Nephron (organoid): Measurements from ENCODE around the gene PCSK5.

ENCODE experiments used
- H3K27ac Mint-ChIP-seq, 3 experiments: 2 replicates each; pipeline ENCODE4 v1.8.0; 2020; ENCODE audit warnings: mixed read lengths in 3 of 3, mild to moderate bottlenecking in 2 of 3, moderate library complexity in 1 of 3
- H3K27me3 Mint-ChIP-seq: 2 replicates; pipeline ENCODE4 v1.8.0; 2021; ENCODE audit warnings: low read depth, mild to moderate bottlenecking, moderate library complexity, mixed read lengths
- H3K36me3 Mint-ChIP-seq: 2 replicates; pipeline ENCODE4 v1.8.0; 2020; ENCODE audit warnings: low read depth, mixed read lengths
- H3K4me1 Mint-ChIP-seq: 2 replicates; pipeline ENCODE4 v1.8.0; 2020; ENCODE audit warnings: mixed read lengths
- H3K4me3 Mint-ChIP-seq, 3 experiments: 2 replicates each; pipeline ENCODE4 v1.8.0; 2020; ENCODE audit warnings: mild to moderate bottlenecking in 3 of 3, mixed read lengths in 3 of 3, moderate library complexity in 2 of 3
- H3K9me3 Mint-ChIP-seq: 2 replicates; pipeline ENCODE4 v1.8.0; 2020; ENCODE audit warnings: mixed read lengths
- TF ChIP-seq, protein P1 (sequence below), 3 experiments: fragments of 200-600 bp; sonication (generic); IDR thresholded peaks; one replicate each; pipeline ENCODE4 v1.5.0; 2021; ENCODE audit warnings: antibody characterized with exemption in 3 of 3; ENCODE audit not compliant: unreplicated experiment in 3 of 3

The PCSK5 gene

GRCh38 chr9:76194896-76195295, 304.4 kb downstream of the PCSK5 start:
- H3K4me3 Mint-ChIP-seq, result no peak overlapping the region
- H3K27ac Mint-ChIP-seq, result no peak overlapping the region
- peaks cover 5% of the 10 kb centered on the region for H3K4me1 Mint-ChIP-seq
- no peaks in the 10 kb centered on the region for H3K9me3 Mint-ChIP-seq
- TF ChIP-seq, protein P1, sequence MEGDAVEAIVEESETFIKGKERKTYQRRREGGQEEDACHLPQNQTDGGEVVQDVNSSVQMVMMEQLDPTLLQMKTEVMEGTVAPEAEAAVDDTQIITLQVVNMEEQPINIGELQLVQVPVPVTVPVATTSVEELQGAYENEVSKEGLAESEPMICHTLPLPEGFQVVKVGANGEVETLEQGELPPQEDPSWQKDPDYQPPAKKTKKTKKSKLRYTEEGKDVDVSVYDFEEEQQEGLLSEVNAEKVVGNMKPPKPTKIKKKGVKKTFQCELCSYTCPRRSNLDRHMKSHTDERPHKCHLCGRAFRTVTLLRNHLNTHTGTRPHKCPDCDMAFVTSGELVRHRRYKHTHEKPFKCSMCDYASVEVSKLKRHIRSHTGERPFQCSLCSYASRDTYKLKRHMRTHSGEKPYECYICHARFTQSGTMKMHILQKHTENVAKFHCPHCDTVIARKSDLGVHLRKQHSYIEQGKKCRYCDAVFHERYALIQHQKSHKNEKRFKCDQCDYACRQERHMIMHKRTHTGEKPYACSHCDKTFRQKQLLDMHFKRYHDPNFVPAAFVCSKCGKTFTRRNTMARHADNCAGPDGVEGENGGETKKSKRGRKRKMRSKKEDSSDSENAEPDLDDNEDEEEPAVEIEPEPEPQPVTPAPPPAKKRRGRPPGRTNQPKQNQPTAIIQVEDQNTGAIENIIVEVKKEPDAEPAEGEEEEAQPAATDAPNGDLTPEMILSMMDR (IDR thresholded peaks at IDR 0.05; ENCODE audit: unreplicated experiment in 3 of 3), result no peak
- H3K36me3 Mint-ChIP-seq, result peaks cover 35% of the 10 kb centered on the region
- H3K27me3 Mint-ChIP-seq, result no peaks in the 10 kb centered on the region

DNA sequence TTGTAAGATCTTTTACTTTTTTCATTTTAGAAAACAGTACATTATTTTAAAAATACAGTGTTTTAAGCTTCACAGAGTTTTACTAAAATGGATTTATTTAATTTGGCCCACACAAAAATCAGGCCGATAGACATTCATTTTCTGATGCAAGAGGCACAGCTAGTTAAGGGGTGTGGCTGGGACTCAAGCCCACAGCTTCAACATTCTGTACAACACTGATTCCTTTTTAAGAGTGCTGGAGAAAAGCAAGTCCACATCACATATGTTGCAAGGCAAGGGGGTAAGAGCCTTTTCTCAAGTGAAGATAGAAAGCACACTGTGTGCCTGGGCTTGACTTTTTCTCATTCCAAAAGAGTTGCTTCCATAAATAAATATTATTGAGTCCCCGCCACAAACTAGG, 307.9 kb downstream of the PCSK5 start:
- Mint-ChIP-seq H3K9me3 (no peaks in the 10 kb centered on the region), H3K27me3 (no peaks in the 10 kb centered on the region), H3K27ac (no peak overlapping the region), H3K4me3 (no peak overlapping the region), H3K36me3 (peaks cover 10% of the 10 kb centered on the region), H3K4me1 (peaks cover 5% of the 10 kb centered on the region)
- TF ChIP-seq, protein P1 (IDR thresholded peaks at IDR 0.05; ENCODE audit: unreplicated experiment in 3 of 3), result no peak

GRCh38 chr9:76200315-76200714, 309.8 kb downstream of the PCSK5 start:
- no peak overlapping the region for H3K4me3 Mint-ChIP-seq
- H3K4me1 Mint-ChIP-seq, result peaks cover 5% of the 10 kb centered on the region
- no peaks in the 10 kb centered on the region for H3K36me3 Mint-ChIP-seq
- TF ChIP-seq, protein P1 (IDR thresholded peaks at IDR 0.05; ENCODE audit: unreplicated experiment in 3 of 3), result no peak
- no peaks in the 10 kb centered on the region for H3K9me3 Mint-ChIP-seq
- no peak overlapping the region for H3K27ac Mint-ChIP-seq
- H3K27me3 Mint-ChIP-seq, result no peaks in the 10 kb centered on the region

DNA sequence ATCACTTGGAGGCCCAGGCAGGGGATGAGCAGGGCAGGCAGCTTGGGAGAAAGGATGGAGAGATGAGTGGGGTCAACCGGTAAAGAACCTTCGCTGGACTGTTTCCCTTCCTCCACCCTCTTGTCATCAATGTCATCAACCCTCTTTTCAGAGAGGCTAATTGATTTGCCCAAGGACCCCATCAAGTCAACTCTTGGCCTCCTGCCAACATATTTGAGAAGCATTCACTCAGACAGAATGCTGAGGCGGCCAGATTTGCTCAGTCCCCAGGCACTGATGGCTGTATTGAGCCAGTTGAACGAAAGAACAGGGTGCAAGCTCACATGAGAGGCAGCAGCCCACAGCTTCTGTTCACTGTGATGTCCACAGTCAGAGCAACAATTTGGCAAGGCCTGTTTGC, 310.3 kb downstream of the PCSK5 start:
- H3K4me1 Mint-ChIP-seq, result peaks cover 5% of the 10 kb centered on the region
- TF ChIP-seq, protein P1 (IDR thresholded peaks at IDR 0.05; ENCODE audit: unreplicated experiment in 3 of 3), result no peak
- H3K4me3 Mint-ChIP-seq, result no peak overlapping the region
- no peaks in the 10 kb centered on the region for H3K9me3 Mint-ChIP-seq
- H3K27me3 Mint-ChIP-seq, result no peaks in the 10 kb centered on the region
- H3K27ac Mint-ChIP-seq, result no peak overlapping the region
- H3K36me3 Mint-ChIP-seq, result no peaks in the 10 kb centered on the region

DNA sequence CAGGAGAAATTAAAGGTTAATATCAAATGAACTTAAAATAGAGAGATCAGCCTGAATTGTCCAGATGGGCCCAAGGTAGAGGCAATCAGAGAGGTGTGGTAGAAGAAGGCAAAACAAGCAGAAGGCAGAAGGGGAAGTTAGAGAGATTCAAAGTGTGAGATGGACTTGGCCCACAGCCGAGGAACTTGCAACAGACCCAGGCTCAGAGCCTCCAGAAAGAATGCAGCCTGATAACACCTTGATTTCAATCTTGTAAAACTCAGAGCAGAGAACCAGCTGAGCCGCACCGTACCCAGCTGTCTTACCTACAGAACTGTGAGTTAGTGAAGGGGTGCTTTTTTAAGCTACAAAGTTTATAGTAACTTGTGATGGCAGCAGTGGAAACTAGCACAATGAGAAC, 312.9 kb downstream of the PCSK5 start:
- TF ChIP-seq, protein P1 (IDR thresholded peaks at IDR 0.05; ENCODE audit: unreplicated experiment in 3 of 3), result no peak
- no peaks in the 10 kb centered on the region for H3K36me3 Mint-ChIP-seq
- no peak overlapping the region for H3K27ac Mint-ChIP-seq
- H3K4me3 Mint-ChIP-seq, result no peak overlapping the region
- peaks cover 5% of the 10 kb centered on the region for H3K27me3 Mint-ChIP-seq
- H3K9me3 Mint-ChIP-seq, result no peaks in the 10 kb centered on the region
- H3K4me1 Mint-ChIP-seq, result peaks cover 3% of the 10 kb centered on the region

DNA sequence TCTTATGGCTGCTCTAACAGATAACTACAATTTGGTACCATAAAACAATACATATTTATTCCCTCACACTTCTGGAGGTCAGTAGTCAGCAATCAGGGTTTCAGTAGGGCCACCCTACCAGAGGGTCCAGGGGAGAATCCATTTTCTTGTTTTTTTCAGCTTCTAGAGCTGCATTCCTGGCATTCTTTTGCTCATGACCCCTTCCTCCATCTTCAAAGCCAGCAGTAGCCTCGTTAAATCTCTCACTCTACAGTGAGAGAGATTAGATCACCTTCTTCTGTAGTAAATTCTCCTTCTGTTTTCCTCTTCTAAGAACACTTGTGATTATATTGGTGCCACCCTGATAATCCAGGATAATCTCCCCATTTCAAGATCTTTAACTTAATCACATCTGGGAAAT, 316.3 kb downstream of the PCSK5 start:
- Mint-ChIP-seq H3K9me3 (no peaks in the 10 kb centered on the region), H3K4me3 (no peak overlapping the region), H3K27me3 (peaks cover 12% of the 10 kb centered on the region), H3K4me1 (peaks cover 6% of the 10 kb centered on the region), H3K27ac (no peak overlapping the region), H3K36me3 (no peaks in the 10 kb centered on the region)
- TF ChIP-seq, protein P1 (IDR thresholded peaks at IDR 0.05; ENCODE audit: unreplicated experiment in 3 of 3), result no peak
